ENCODE results near the gene IER5L.

- no peak for TF ChIP-seq EZH2 (IDR thresholded peaks at IDR 0.05)
- TF ChIP-seq POLR2AphosphoS5 (IDR thresholded peaks at IDR 0.05; ENCODE audit: borderline replicate concordance, low read depth, low read length): no peak
- no peak for TF ChIP-seq FOXP2 (optimal IDR thresholded peaks at IDR 0.05; ENCODE audit: control extremely low read depth, extremely low read length, insufficient read depth)
These were observed 15.6 kb upstream of the IER5L start for GRCh38 chr9:129193655-129194054.

Data from SK-N-MC (cell line).